ENCODE measurements around the gene GMPR2.

DNA sequence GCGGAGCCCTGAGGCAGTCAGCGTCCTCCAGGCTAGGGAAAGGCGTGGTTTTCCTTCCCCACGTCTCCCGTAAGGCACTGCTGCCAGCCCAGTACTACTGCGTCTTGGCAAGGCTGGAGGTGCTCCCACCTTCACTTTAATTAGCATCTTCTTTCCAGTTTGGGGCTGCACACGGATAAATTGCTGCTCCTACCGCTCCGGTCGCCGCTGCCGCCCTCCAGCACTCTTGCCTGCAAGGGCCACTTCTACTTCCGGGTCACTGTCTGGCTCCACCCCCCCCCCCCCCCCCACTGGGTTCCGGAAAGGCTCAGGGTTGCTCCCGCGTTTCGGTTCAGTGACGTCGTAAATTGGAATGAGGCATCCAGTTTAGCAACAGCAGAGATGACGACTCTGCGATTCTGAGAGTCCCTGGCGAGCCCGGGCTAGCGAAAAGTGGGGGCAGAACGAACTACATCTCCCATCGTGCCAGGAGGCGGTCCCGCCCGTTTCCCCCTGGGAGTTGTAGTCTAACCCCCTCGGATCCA is 546 bp upstream of the GMPR2 start, which contains the start of gene NEDD8:
- TF ChIP-seq POLR2A (IDR thresholded peaks at IDR 0.05), result peak in 1 of 2 donors; percentile 47
- TF ChIP-seq, protein P1, sequence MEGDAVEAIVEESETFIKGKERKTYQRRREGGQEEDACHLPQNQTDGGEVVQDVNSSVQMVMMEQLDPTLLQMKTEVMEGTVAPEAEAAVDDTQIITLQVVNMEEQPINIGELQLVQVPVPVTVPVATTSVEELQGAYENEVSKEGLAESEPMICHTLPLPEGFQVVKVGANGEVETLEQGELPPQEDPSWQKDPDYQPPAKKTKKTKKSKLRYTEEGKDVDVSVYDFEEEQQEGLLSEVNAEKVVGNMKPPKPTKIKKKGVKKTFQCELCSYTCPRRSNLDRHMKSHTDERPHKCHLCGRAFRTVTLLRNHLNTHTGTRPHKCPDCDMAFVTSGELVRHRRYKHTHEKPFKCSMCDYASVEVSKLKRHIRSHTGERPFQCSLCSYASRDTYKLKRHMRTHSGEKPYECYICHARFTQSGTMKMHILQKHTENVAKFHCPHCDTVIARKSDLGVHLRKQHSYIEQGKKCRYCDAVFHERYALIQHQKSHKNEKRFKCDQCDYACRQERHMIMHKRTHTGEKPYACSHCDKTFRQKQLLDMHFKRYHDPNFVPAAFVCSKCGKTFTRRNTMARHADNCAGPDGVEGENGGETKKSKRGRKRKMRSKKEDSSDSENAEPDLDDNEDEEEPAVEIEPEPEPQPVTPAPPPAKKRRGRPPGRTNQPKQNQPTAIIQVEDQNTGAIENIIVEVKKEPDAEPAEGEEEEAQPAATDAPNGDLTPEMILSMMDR (IDR thresholded peaks at IDR 0.05), result no peak
- TF ChIP-seq POLR2AphosphoS5 (IDR thresholded peaks at IDR 0.05; ENCODE audit: insufficient read depth in 1 of 2, low read depth in 1 of 2), result peak; percentile 81
